Trophoblast cell (in vitro differentiated cells and primary cell): ENCODE data around the gene ARHGAP26.
A peak's percentile ranks its signal among the peaks of the same experiment; 100 is the strongest.

Experiments
- DNase-seq, 2 donors: peaks; one replicate each; pipeline ENCODE4 v3.0.0-alpha.2; 2016
- H2AFZ ChIP-seq: 2 replicates; pipeline ENCODE4 v1.6.1; 2013; ENCODE audit warnings: low read length, moderate library complexity, mild to moderate bottlenecking; ENCODE audit not compliant: insufficient read depth, poor library complexity
- H2AK5ac ChIP-seq: 2 replicates; pipeline ENCODE4 v1.6.1; 2013; ENCODE audit warnings: mild to moderate bottlenecking, low read length
- H2BK120ac ChIP-seq: 2 replicates; pipeline ENCODE4 v1.6.1; 2013; ENCODE audit warnings: low read length, mild to moderate bottlenecking, moderate library complexity; ENCODE audit not compliant: insufficient read depth, poor library complexity
- H2BK12ac ChIP-seq: 2 replicates; pipeline ENCODE4 v1.6.1; 2013; ENCODE audit warnings: mild to moderate bottlenecking, low read length, moderate library complexity
- H2BK5ac ChIP-seq: 2 replicates; pipeline ENCODE4 v1.6.1; 2013; ENCODE audit warnings: low read length, low read depth, moderate library complexity, mild to moderate bottlenecking; ENCODE audit not compliant: poor library complexity
- H3K14ac ChIP-seq: 2 replicates; pipeline ENCODE4 v1.6.1; 2013; ENCODE audit warnings: mild to moderate bottlenecking, low read length
- H3K18ac ChIP-seq: 2 replicates; pipeline ENCODE4 v1.6.1; 2013; ENCODE audit warnings: mild to moderate bottlenecking, low read length
- H3K23ac ChIP-seq: 2 replicates; pipeline ENCODE4 v1.6.1; 2013; ENCODE audit warnings: low read length
- H3K27ac ChIP-seq: 2 replicates; pipeline ENCODE4 v1.5.1; 2013; ENCODE audit warnings: low read depth, mild to moderate bottlenecking, inconsistent platforms, low read length, moderate library complexity
- H3K27me3 ChIP-seq: 2 replicates; pipeline ENCODE4 v1.6.1; 2013; ENCODE audit warnings: inconsistent platforms, mild to moderate bottlenecking, low read length, moderate library complexity; ENCODE audit not compliant: insufficient read depth
- H3K36me3 ChIP-seq, 2 experiments: 1 replicate in 1 of 2; 2 replicates in 1 of 2; pipeline ENCODE4 v1.6.1; 2013; ENCODE audit warnings: low read length in 2 of 2, mild to moderate bottlenecking in 2 of 2, moderate library complexity in 1 of 2; ENCODE audit not compliant: insufficient read depth in 2 of 2, control insufficient read depth in 1 of 2
- H3K4ac ChIP-seq: 2 replicates; pipeline ENCODE4 v1.6.1; 2013; ENCODE audit warnings: low read depth, mild to moderate bottlenecking, low read length, moderate library complexity
- H3K4me1 ChIP-seq, 2 experiments: 1 replicate in 1 of 2; 2 replicates in 1 of 2; pipeline ENCODE4 v1.6.1; 2013; ENCODE audit warnings: low read length in 2 of 2, mild to moderate bottlenecking in 2 of 2, moderate library complexity in 1 of 2; ENCODE audit not compliant: insufficient read depth in 2 of 2, control insufficient read depth in 1 of 2
- H3K4me2 ChIP-seq: 2 replicates; pipeline ENCODE4 v1.6.1; 2013; ENCODE audit warnings: inconsistent platforms, mild to moderate bottlenecking, low read length, moderate library complexity
- H3K4me3 ChIP-seq: 2 replicates; pipeline ENCODE4 v1.5.1; 2013; ENCODE audit warnings: mild to moderate bottlenecking, low read depth, low read length, inconsistent platforms
- H3K79me1 ChIP-seq: one replicate; pipeline ENCODE4 v1.6.1; 2013; ENCODE audit warnings: low read length
- H3K79me2 ChIP-seq: 2 replicates; pipeline ENCODE4 v1.6.1; 2013; ENCODE audit warnings: low read length, mild to moderate bottlenecking; ENCODE audit not compliant: control insufficient read depth, insufficient read depth, poor library complexity
- H3K9ac ChIP-seq: 2 replicates; pipeline ENCODE4 v1.6.1; 2013; ENCODE audit warnings: mild to moderate bottlenecking, low read length
- H3K9me3 ChIP-seq: 2 replicates; pipeline ENCODE4 v1.6.1; 2013; ENCODE audit warnings: low read depth, mild to moderate bottlenecking, control low read depth, inconsistent platforms, low read length; ENCODE audit not compliant: insufficient read depth
- H4K12ac ChIP-seq: 2 replicates; pipeline ENCODE4 v1.6.1; 2013; ENCODE audit warnings: low read depth, mild to moderate bottlenecking, low read length, moderate library complexity
- H4K8ac ChIP-seq: 2 replicates; pipeline ENCODE4 v1.6.1; 2013; ENCODE audit warnings: low read depth, mild to moderate bottlenecking, low read length, moderate library complexity
- H4K91ac ChIP-seq: one replicate; pipeline ENCODE4 v1.6.1; 2013; ENCODE audit warnings: low read depth, mild to moderate bottlenecking, low read length, moderate library complexity
- WGBS: extraction: QIAGEN DNeasy Blood & Tissue Kit; methylation state at CpG from one replicate; pipeline ENCODE4 v1.1.7; 2013; ENCODE audit warnings: missing lambda C conversion rate; ENCODE audit not compliant: insufficient read length, insufficient coverage; ENCODE audit errors: extremely low coverage; 5-methylcytosine and 5-hydroxymethylcytosine counted together

The ARHGAP26 gene

GRCh38 chr5:142770650-142771609, 753 bp downstream of the ARHGAP26 start:
- no peak overlapping the region for H3K18ac ChIP-seq
- peak overlapping the region; percentile 97 for H3K4me2 ChIP-seq
- no peak overlapping the region for H4K12ac ChIP-seq
- H3K14ac ChIP-seq, result no peak overlapping the region
- H3K36me3 ChIP-seq, result no peaks in the 10 kb centered on the region
- peak; percentile 28 to 56 for DNase-seq
- peaks cover 2% of the 10 kb centered on the region for H3K79me1 ChIP-seq
- H2AFZ ChIP-seq, result peak overlapping the region; percentile 85
- no peak overlapping the region for H3K9ac ChIP-seq
- peak overlapping the region; percentile 53 for H2BK120ac ChIP-seq
- H3K4me1 ChIP-seq, result peaks cover 4 to 9% of the 10 kb centered on the region in 2 experiments
- H3K4me3 ChIP-seq, result peak overlapping the region; percentile 95
- H3K27ac ChIP-seq, result peak overlapping the region; percentile 26
- no peak overlapping the region for H4K91ac ChIP-seq
- H2BK5ac ChIP-seq, result no peak overlapping the region
- no peak overlapping the region for H2AK5ac ChIP-seq
- H3K27me3 ChIP-seq, result no peaks in the 10 kb centered on the region
- H3K79me2 ChIP-seq, result no peaks in the 10 kb centered on the region
- no CpG with 5 or more reads among the region's 86 CpGs for WGBS
- H3K4ac ChIP-seq, result no peak overlapping the region
- H2BK12ac ChIP-seq, result no peak overlapping the region
- H3K23ac ChIP-seq, result no peak overlapping the region
- peak overlapping the region; percentile 6 for H4K8ac ChIP-seq
- H3K9me3 ChIP-seq, result peaks cover 2% of the 10 kb centered on the region

- no peak overlapping the region for H4K91ac ChIP-seq
- H3K36me3 ChIP-seq, result no peaks in the 10 kb centered on the region
- H3K79me2 ChIP-seq, result no peaks in the 10 kb centered on the region
- H2BK120ac ChIP-seq, result no peak overlapping the region
- peaks cover 2% of the 10 kb centered on the region for H3K9me3 ChIP-seq
- H3K4me3 ChIP-seq, result no peak overlapping the region
- H3K4ac ChIP-seq, result no peak overlapping the region
- H2BK12ac ChIP-seq, result no peak overlapping the region
- no peak overlapping the region for H2AK5ac ChIP-seq
- no peak overlapping the region for H2AFZ ChIP-seq
- peak overlapping the region; percentile 97 for H3K4me2 ChIP-seq
- no peak overlapping the region for H3K23ac ChIP-seq
- H3K27ac ChIP-seq, result no peak overlapping the region
- no peak overlapping the region for H3K18ac ChIP-seq
- no peak overlapping the region for H2BK5ac ChIP-seq
- H3K79me1 ChIP-seq, result peaks cover 2% of the 10 kb centered on the region
- H4K8ac ChIP-seq, result no peak overlapping the region
- no peak overlapping the region for H3K14ac ChIP-seq
- H3K4me1 ChIP-seq, result peaks cover 4 to 9% of the 10 kb centered on the region in 2 experiments
- DNase-seq, result no peak
- no peak overlapping the region for H3K9ac ChIP-seq
- no peak overlapping the region for H4K12ac ChIP-seq
- no CpG with 5 or more reads among the region's 5 CpGs for WGBS
- H3K27me3 ChIP-seq, result no peaks in the 10 kb centered on the region
Observed at GRCh38 chr5:142771666-142772065, 1.5 kb downstream of the ARHGAP26 start.

GRCh38 chr5:142772446-142773293, 2.5 kb downstream of the ARHGAP26 start:
- no peak overlapping the region for H2AFZ ChIP-seq
- no peaks in the 10 kb centered on the region for H3K36me3 ChIP-seq
- peaks cover 4 to 9% of the 10 kb centered on the region in 2 experiments for H3K4me1 ChIP-seq
- peaks cover 2% of the 10 kb centered on the region for H3K9me3 ChIP-seq
- H3K4me3 ChIP-seq, result no peak overlapping the region
- H3K14ac ChIP-seq, result no peak overlapping the region
- no peak overlapping the region for H3K9ac ChIP-seq
- no peak overlapping the region for H3K23ac ChIP-seq
- no peak overlapping the region for H2BK12ac ChIP-seq
- no peaks in the 10 kb centered on the region for H3K79me2 ChIP-seq
- DNase-seq, result no peak
- H4K8ac ChIP-seq, result no peak overlapping the region
- no peak overlapping the region for H2BK5ac ChIP-seq
- H3K79me1 ChIP-seq, result peaks cover 2% of the 10 kb centered on the region
- H3K27ac ChIP-seq, result no peak overlapping the region
- no peak overlapping the region for H3K4ac ChIP-seq
- H4K12ac ChIP-seq, result no peak overlapping the region
- no peak overlapping the region for H2BK120ac ChIP-seq
- H2AK5ac ChIP-seq, result no peak overlapping the region
- no peaks in the 10 kb centered on the region for H3K27me3 ChIP-seq
- no CpG with 5 or more reads among the region's 6 CpGs for WGBS
- no peak overlapping the region for H3K18ac ChIP-seq
- H4K91ac ChIP-seq, result no peak overlapping the region
- H3K4me2 ChIP-seq, result no peak overlapping the region

- Histone ChIP-seq H3K9me3 (no peaks in the 10 kb centered on the region), H3K4me2 (no peak overlapping the region), H3K4me1 (peaks cover 0 to 4% of the 10 kb centered on the region in 2 experiments), H3K23ac (no peak overlapping the region), H3K4me3 (no peak overlapping the region), H4K91ac (no peak overlapping the region), H3K79me2 (no peaks in the 10 kb centered on the region), H2AFZ (no peak overlapping the region), H3K18ac (no peak overlapping the region), H3K79me1 (no peaks in the 10 kb centered on the region), H3K36me3 (no peaks in the 10 kb centered on the region), H3K4ac (no peak overlapping the region), H2BK12ac (no peak overlapping the region), H3K27ac (no peak overlapping the region), H2BK5ac (no peak overlapping the region), H3K27me3 (no peaks in the 10 kb centered on the region), H4K12ac (no peak overlapping the region), H4K8ac (no peak overlapping the region), H2BK120ac (no peak overlapping the region), H3K9ac (no peak overlapping the region), H3K14ac (no peak overlapping the region), H2AK5ac (no peak overlapping the region)
- WGBS, result no CpG with 5 or more reads among the region's 2 CpGs
- no peak for DNase-seq
Observed at GRCh38 chr5:142777099-142777498, 6.9 kb downstream of the ARHGAP26 start.
